DOHH2 (cell line): ENCODE data around the gene LRRC55.

Experiments used
- H3F3A ChIP-seq: fragments of 200-600 bp; sonication (generic), shearing (Covaris generic); 2 replicates; pipeline ENCODE4 v1.6.0; 2016; ENCODE audit warnings: antibody characterized with exemption, mild to moderate bottlenecking; ENCODE audit not compliant: control insufficient read depth, insufficient read depth
- H3K27ac ChIP-seq: fragments of 200-600 bp; sonication (generic); 2 replicates; pipeline ENCODE4 v1.5.1; 2014; ENCODE audit warnings: low read depth, mild to moderate bottlenecking, low read length, moderate library complexity
- H3K27me3 ChIP-seq: fragments of 200-600 bp; sonication (generic); 2 replicates; pipeline ENCODE4 v1.6.1; 2014; ENCODE audit warnings: mild to moderate bottlenecking, low read length, mixed read lengths; ENCODE audit not compliant: control insufficient read depth
- H3K36me3 ChIP-seq: fragments of 200-600 bp; sonication (generic); 2 replicates; pipeline ENCODE4 v1.6.1; 2014; ENCODE audit warnings: mild to moderate bottlenecking, low read length, moderate library complexity, mixed read lengths; ENCODE audit not compliant: control insufficient read depth
- H3K4me1 ChIP-seq: fragments of 200-600 bp; sonication (generic); 2 replicates; pipeline ENCODE4 v1.6.1; 2014; ENCODE audit warnings: mild to moderate bottlenecking, low read length, mixed read lengths; ENCODE audit not compliant: control insufficient read depth
- H3K4me2 ChIP-seq: fragments of 200-600 bp; sonication (generic); 2 replicates; pipeline ENCODE4 v1.6.0; 2014; ENCODE audit warnings: mild to moderate bottlenecking, low read length, moderate library complexity
- H3K4me3 ChIP-seq: fragments of 200-600 bp; sonication (generic); 2 replicates; pipeline ENCODE4 v1.5.1; 2014; ENCODE audit warnings: mild to moderate bottlenecking, low read length, mixed read lengths
- H3K79me2 ChIP-seq: fragments of 200-600 bp; sonication (generic); 2 replicates; pipeline ENCODE4 v1.6.1; 2014; ENCODE audit warnings: mild to moderate bottlenecking, low read length, mixed read lengths; ENCODE audit not compliant: control insufficient read depth
- H3K9me2 ChIP-seq: fragments of 200-600 bp; sonication (generic); replicated peaks from 2 replicates; pipeline ENCODE4 v1.6.1; 2014; ENCODE audit warnings: mild to moderate bottlenecking, low read length, mixed read lengths; ENCODE audit not compliant: control insufficient read depth
- H3K9me3 ChIP-seq: fragments of 200-600 bp; sonication (generic); 2 replicates; pipeline ENCODE4 v1.6.1; 2014; ENCODE audit warnings: antibody characterized with exemption, low read length, mixed read lengths; ENCODE audit not compliant: control insufficient read depth, insufficient read depth
- H4K20me1 ChIP-seq: fragments of 200-600 bp; sonication (generic); 2 replicates; pipeline ENCODE4 v1.6.0; 2014; ENCODE audit warnings: low read depth, mild to moderate bottlenecking, antibody characterized with exemption, low read length, moderate library complexity; ENCODE audit not compliant: control insufficient read depth, insufficient read depth
- EZH2phosphoT487 ChIP-seq: fragments of 200-600 bp; sonication (generic); IDR thresholded peaks from 2 replicates; pipeline ENCODE4 v1.6.1; 2017; ENCODE audit warnings: borderline replicate concordance, mild to moderate bottlenecking, antibody characterized with exemption, low read length, moderate library complexity, mixed read lengths
- TF ChIP-seq, protein P1 (sequence below): fragments of 200-600 bp; sonication (generic); IDR thresholded peaks from one replicate; pipeline ENCODE4 v1.5.1; 2014; ENCODE audit warnings: antibody characterized with exemption, mild to moderate bottlenecking, low read depth, low read length; ENCODE audit not compliant: poor library complexity, severe bottlenecking

Gene LRRC55

DNA sequence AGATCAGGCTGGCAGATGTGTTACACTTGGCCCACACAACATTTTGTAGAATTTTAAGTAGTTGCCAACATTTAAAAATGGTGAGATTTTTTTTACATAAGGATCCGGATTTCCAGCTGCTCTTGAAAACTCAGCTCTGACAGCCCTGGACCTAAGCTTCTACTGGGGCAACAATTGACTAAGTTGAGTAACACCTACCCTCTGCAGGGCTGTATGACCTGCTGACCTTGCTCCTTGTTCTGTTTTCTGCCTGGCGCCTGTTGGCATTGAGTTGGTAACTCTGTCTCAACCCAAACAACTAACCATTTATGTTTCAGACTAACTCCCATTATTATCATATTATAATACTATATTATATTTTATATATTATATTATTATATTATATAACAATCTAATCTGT is 21.1 kb upstream of the LRRC55 start:
- H3K79me2 ChIP-seq, result no peaks in the 10 kb centered on the region
- H3K27ac ChIP-seq, result no peak overlapping the region
- H4K20me1 ChIP-seq, result no peaks in the 10 kb centered on the region
- H3F3A ChIP-seq, result no peaks in the 10 kb centered on the region
- TF ChIP-seq, protein P1, sequence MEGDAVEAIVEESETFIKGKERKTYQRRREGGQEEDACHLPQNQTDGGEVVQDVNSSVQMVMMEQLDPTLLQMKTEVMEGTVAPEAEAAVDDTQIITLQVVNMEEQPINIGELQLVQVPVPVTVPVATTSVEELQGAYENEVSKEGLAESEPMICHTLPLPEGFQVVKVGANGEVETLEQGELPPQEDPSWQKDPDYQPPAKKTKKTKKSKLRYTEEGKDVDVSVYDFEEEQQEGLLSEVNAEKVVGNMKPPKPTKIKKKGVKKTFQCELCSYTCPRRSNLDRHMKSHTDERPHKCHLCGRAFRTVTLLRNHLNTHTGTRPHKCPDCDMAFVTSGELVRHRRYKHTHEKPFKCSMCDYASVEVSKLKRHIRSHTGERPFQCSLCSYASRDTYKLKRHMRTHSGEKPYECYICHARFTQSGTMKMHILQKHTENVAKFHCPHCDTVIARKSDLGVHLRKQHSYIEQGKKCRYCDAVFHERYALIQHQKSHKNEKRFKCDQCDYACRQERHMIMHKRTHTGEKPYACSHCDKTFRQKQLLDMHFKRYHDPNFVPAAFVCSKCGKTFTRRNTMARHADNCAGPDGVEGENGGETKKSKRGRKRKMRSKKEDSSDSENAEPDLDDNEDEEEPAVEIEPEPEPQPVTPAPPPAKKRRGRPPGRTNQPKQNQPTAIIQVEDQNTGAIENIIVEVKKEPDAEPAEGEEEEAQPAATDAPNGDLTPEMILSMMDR, result no peak
- TF ChIP-seq EZH2phosphoT487, result no peak
- H3K9me2 ChIP-seq, result no peaks in the 10 kb centered on the region
- no peaks in the 10 kb centered on the region for H3K27me3 ChIP-seq
- H3K4me3 ChIP-seq, result no peak overlapping the region
- H3K4me1 ChIP-seq, result peaks cover 3% of the 10 kb centered on the region
- H3K36me3 ChIP-seq, result no peaks in the 10 kb centered on the region
- no peak overlapping the region for H3K4me2 ChIP-seq
- H3K9me3 ChIP-seq, result no peaks in the 10 kb centered on the region

DNA sequence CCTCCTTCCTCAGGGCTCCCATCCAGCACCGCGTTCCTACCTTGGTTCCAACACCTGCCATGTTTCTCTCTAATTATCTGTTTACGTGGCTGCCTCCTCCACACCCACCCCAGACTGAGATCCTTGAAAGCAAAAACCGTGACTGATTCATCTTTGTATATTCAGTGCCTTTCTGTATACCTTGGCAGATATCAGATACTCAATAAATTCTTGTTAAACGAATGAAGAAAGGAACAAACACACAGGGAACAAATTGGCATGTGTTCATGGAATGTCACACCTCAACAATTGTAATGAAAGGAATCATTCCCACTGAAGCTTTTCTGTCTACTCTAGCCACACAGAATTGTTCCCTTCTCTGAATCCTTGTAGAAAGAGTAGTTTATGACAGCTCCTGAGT is 20.4 kb upstream of the LRRC55 start:
- Histone ChIP-seq H3K27ac (no peak overlapping the region), H3K9me2 (no peaks in the 10 kb centered on the region), H3K4me1 (no peaks in the 10 kb centered on the region), H4K20me1 (no peaks in the 10 kb centered on the region), H3K79me2 (no peaks in the 10 kb centered on the region), H3F3A (no peaks in the 10 kb centered on the region), H3K36me3 (no peaks in the 10 kb centered on the region), H3K4me3 (no peak overlapping the region), H3K9me3 (no peaks in the 10 kb centered on the region), H3K4me2 (no peak overlapping the region), H3K27me3 (no peaks in the 10 kb centered on the region)
- no peak for TF ChIP-seq EZH2phosphoT487
- TF ChIP-seq, protein P1, result no peak

DNA sequence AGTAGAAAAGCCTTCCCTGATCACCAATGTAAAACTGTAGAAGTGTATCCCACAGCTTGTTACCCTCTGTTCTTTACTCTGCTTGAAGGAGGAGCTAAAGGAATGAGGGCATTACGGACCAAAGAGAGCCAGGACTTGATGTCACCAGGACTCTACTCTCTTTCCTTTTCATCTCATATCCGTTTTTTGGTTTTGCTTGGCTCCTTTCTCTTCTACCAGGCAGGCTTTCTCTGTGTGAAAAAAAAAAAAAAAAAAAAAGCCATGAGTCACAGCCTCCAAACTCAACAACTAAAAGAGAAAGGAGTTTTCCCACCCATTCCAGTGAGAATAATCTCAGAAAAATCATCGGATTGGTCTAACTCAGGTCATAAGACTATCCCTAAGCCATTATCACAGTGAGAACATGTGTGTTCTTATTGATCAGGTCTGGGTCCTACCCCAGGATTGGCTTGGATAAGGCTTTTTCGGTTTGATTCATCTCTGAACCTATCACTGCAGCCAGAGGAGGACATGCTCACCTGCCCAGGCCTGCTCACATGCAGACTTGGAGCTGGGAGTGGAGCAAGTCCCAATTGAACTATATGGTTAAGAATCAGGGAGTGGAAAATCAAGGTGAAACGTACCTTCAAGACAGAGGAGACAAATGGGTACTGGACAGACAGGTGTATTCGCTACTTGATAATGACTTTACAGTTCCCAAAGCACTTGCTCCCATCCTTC is 19.4 kb upstream of the LRRC55 start:
- no peak overlapping the region for H3K4me3 ChIP-seq

More for the DNA sequence above, 19.4 kb upstream of the LRRC55 start:
- H3K27ac ChIP-seq, result no peak overlapping the region
- no peaks in the 10 kb centered on the region for H3K4me1 ChIP-seq
- TF ChIP-seq, protein P1, result no peak
- no peak for TF ChIP-seq EZH2phosphoT487
- H3K27me3 ChIP-seq, result no peaks in the 10 kb centered on the region
- H3K9me2 ChIP-seq, result no peaks in the 10 kb centered on the region
- no peaks in the 10 kb centered on the region for H3K9me3 ChIP-seq
- H3K36me3 ChIP-seq, result no peaks in the 10 kb centered on the region
- H4K20me1 ChIP-seq, result no peaks in the 10 kb centered on the region
- H3K79me2 ChIP-seq, result no peaks in the 10 kb centered on the region
- no peak overlapping the region for H3K4me2 ChIP-seq
- no peaks in the 10 kb centered on the region for H3F3A ChIP-seq
